LNCaP clone FGC (cell line): ENCODE data around the gene GPNMB.

Experiments used
- DNase-seq: peaks from one replicate; pipeline ENCODE4 v3.0.0-alpha.2; 2011; ENCODE audit warnings: low read depth
- H3K4me3 ChIP-seq: 2 replicates; pipeline ENCODE4 v1.5.1; 2011; ENCODE audit warnings: mild to moderate bottlenecking, low read depth, low read length, control low read depth
- CTCF ChIP-seq: IDR thresholded peaks from 2 replicates; pipeline ENCODE4 v1.5.1; 2012; ENCODE audit warnings: mild to moderate bottlenecking; ENCODE audit not compliant: control insufficient read depth, insufficient read depth; ENCODE audit errors: extremely low read depth

GPNMB gene

GRCh38 chr7:23284871-23285270 is 38.3 kb downstream of the GPNMB start:
- TF ChIP-seq CTCF: no peak
- no peak for DNase-seq
- no peak overlapping the region for H3K4me3 ChIP-seq

- no peak overlapping the region for H3K4me3 ChIP-seq
- no peak for TF ChIP-seq CTCF
- no peak for DNase-seq
Measured at GRCh38 chr7:23285657-23286646, 39.4 kb downstream of the GPNMB start.

GRCh38 chr7:23287612-23288011 is 41.0 kb downstream of the GPNMB start:
- H3K4me3 ChIP-seq: no peak overlapping the region
- no peak for TF ChIP-seq CTCF
- no peak for DNase-seq

GRCh38 chr7:23290993-23291392 is 44.4 kb downstream of the GPNMB start:
- no peak overlapping the region for H3K4me3 ChIP-seq
- DNase-seq: no peak
- no peak for TF ChIP-seq CTCF

GRCh38 chr7:23291957-23292560 is 45.5 kb downstream of the GPNMB start:
- no peak for TF ChIP-seq CTCF
- DNase-seq: peak; percentile 13
- no peak overlapping the region for H3K4me3 ChIP-seq

- TF ChIP-seq CTCF: no peak
- no peak overlapping the region for H3K4me3 ChIP-seq
- no peak for DNase-seq
Measured at GRCh38 chr7:23292623-23293022, 46.0 kb downstream of the GPNMB start.
